ENCODE data around the gene URB1.
A peak's percentile ranks its signal among the peaks of the same experiment; 100 is the strongest.

Gene URB1

GRCh38 chr21:32411350-32412161 is 18.7 kb upstream of the URB1 start:
- ChIA-PET CTCF (interaction anchor here (1.4 to 12.7 kb wide), 4 partner anchors 8 to 188 kb away, joined by 4 to 209 read pairs (median 5); no protein-coding TSS in a partner anchor), POLR2A (no interaction called here)
- no peaks in the 10 kb centered on the region for H3K36me3 ChIP-seq (ENCODE audit: control insufficient read depth in 2 of 2, insufficient read depth in 1 of 2, low read length in 2 of 2)
- peak overlapping the region; percentile 67; the same call in 1 of the 2 replicates for H3K27ac ChIP-seq (ENCODE audit: extremely low read depth, low read depth, low read length)
- peak overlapping the region; percentile 39 for H3K4me3 ChIP-seq (ENCODE audit: low read depth, low read length)
- no peaks in the 10 kb centered on the region for H3K9me3 ChIP-seq (ENCODE audit: control insufficient read depth, insufficient read depth, low read depth, low read length)
- peaks cover 13% of the 10 kb centered on the region for H3K4me1 ChIP-seq (ENCODE audit: control insufficient read depth, insufficient read depth, low read length)
- TF ChIP-seq ZNF138 (tag by site-specific recombination; IDR thresholded peaks at IDR 0.05; ENCODE audit: borderline replicate concordance) (no peak), ZFP69B (tag by site-specific recombination; IDR thresholded peaks at IDR 0.05) (peak; percentile 43; the same call in 1 of the 2 replicates), ZNF629 (tag by site-specific recombination; IDR thresholded peaks at IDR 0.05) (peak; percentile 77), ZNF302 (tag by site-specific recombination; IDR thresholded peaks at IDR 0.05; ENCODE audit: low read depth) (0 out of 2 replicates have a peak, but pooled peaks have one; percentile 15), ZNF24 (tag by site-specific recombination; IDR thresholded peaks at IDR 0.05) (peak; percentile 28; the same call in 1 of the 2 replicates), ZIC2 (tag by site-specific recombination; IDR thresholded peaks at IDR 0.05) (peak; percentile 68), PRDM10 (tag by site-specific recombination; IDR thresholded peaks at IDR 0.05) (peak; percentile 37), ZSCAN16 (tag by site-specific recombination; IDR thresholded peaks at IDR 0.05) (no peak), BCL11B (tag by site-specific recombination; IDR thresholded peaks at IDR 0.05; ENCODE audit: low read depth) (no peak), ZNF214 (tag by site-specific recombination; IDR thresholded peaks at IDR 0.05; ENCODE audit: borderline replicate concordance) (no peak), WT1 (tag by site-specific recombination; IDR thresholded peaks at IDR 0.05) (peak; percentile 41; the same call in 1 of the 2 replicates), ZNF692 (tag by site-specific recombination; IDR thresholded peaks at IDR 0.05) (peak; percentile 86), REPIN1 (tag by site-specific recombination; IDR thresholded peaks at IDR 0.05; ENCODE audit: low read depth) (0 out of 2 replicates have a peak, but pooled peaks have one; percentile 17), OVOL3 (tag by site-specific recombination; IDR thresholded peaks at IDR 0.05) (no peak), ZNF2 (tag by site-specific recombination; IDR thresholded peaks at IDR 0.05) (0 out of 2 replicates have a peak, but pooled peaks have one; percentile 28), ZNF174 (tag by site-specific recombination; IDR thresholded peaks at IDR 0.05) (no peak), ZBTB7A (tag by site-specific recombination; IDR thresholded peaks at IDR 0.05; ENCODE audit: low read depth) (no peak)
- TF ChIP-seq, protein P1, sequence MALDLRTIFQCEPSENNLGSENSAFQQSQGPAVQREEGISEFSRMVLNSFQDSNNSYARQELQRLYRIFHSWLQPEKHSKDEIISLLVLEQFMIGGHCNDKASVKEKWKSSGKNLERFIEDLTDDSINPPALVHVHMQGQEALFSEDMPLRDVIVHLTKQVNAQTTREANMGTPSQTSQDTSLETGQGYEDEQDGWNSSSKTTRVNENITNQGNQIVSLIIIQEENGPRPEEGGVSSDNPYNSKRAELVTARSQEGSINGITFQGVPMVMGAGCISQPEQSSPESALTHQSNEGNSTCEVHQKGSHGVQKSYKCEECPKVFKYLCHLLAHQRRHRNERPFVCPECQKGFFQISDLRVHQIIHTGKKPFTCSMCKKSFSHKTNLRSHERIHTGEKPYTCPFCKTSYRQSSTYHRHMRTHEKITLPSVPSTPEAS (tag by site-specific recombination; IDR thresholded peaks at IDR 0.05) = no peak
- TF ChIP-seq, protein P2, sequence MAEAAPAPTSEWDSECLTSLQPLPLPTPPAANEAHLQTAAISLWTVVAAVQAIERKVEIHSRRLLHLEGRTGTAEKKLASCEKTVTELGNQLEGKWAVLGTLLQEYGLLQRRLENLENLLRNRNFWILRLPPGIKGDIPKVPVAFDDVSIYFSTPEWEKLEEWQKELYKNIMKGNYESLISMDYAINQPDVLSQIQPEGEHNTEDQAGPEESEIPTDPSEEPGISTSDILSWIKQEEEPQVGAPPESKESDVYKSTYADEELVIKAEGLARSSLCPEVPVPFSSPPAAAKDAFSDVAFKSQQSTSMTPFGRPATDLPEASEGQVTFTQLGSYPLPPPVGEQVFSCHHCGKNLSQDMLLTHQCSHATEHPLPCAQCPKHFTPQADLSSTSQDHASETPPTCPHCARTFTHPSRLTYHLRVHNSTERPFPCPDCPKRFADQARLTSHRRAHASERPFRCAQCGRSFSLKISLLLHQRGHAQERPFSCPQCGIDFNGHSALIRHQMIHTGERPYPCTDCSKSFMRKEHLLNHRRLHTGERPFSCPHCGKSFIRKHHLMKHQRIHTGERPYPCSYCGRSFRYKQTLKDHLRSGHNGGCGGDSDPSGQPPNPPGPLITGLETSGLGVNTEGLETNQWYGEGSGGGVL (tag by site-specific recombination; IDR thresholded peaks at IDR 0.05) = peak; percentile 70
- TF ChIP-seq, protein P3, sequence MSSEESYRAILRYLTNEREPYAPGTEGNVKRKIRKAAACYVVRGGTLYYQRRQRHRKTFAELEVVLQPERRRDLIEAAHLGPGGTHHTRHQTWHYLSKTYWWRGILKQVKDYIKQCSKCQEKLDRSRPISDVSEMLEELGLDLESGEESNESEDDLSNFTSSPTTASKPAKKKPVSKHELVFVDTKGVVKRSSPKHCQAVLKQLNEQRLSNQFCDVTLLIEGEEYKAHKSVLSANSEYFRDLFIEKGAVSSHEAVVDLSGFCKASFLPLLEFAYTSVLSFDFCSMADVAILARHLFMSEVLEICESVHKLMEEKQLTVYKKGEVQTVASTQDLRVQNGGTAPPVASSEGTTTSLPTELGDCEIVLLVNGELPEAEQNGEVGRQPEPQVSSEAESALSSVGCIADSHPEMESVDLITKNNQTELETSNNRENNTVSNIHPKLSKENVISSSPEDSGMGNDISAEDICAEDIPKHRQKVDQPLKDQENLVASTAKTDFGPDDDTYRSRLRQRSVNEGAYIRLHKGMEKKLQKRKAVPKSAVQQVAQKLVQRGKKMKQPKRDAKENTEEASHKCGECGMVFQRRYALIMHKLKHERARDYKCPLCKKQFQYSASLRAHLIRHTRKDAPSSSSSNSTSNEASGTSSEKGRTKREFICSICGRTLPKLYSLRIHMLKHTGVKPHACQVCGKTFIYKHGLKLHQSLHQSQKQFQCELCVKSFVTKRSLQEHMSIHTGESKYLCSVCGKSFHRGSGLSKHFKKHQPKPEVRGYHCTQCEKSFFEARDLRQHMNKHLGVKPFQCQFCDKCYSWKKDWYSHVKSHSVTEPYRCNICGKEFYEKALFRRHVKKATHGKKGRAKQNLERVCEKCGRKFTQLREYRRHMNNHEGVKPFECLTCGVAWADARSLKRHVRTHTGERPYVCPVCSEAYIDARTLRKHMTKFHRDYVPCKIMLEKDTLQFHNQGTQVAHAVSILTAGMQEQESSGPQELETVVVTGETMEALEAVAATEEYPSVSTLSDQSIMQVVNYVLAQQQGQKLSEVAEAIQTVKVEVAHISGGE (tag by site-specific recombination; conservative IDR thresholded peaks at IDR 0.05; ENCODE audit: low read depth) = peak; percentile 42; the same call in 1 of the 2 replicates
- TF ChIP-seq, protein P4, sequence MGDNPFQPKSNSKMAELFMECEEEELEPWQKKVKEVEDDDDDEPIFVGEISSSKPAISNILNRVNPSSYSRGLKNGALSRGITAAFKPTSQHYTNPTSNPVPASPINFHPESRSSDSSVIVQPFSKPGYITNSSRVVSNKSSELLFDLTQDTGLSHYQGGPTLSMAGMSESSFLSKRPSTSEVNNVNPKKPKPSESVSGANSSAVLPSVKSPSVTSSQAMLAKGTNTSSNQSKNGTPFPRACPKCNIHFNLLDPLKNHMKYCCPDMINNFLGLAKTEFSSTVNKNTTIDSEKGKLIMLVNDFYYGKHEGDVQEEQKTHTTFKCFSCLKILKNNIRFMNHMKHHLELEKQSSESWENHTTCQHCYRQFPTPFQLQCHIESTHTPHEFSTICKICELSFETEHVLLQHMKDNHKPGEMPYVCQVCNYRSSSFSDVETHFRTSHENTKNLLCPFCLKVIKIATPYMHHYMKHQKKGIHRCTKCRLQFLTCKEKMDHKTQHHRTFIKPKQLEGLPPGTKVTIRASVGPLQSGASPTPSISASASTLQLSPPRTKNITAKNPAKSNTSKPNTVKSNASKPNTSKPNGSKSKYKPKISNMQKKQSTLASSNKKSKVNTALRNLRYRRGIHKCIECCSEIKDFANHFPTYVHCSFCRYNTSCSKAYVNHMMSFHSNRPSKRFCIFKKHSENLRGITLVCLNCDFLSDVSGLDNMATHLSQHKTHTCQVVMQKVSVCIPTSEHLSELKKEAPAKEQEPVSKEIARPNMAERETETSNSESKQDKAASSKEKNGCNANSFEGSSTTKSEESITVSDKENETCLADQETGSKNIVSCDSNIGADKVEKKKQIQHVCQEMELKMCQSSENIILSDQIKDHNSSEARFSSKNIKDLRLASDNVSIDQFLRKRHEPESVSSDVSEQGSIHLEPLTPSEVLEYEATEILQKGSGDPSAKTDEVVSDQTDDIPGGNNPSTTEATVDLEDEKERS (tag by site-specific recombination; IDR thresholded peaks at IDR 0.05) = no peak

Data from HEK293 (cell line).